ENCODE measurements around the gene FAM110D. TPM values are rescaled to one million over a fixed set of nuclear protein-coding genes. Genes with fewer than 3 reads are reported as not detected.
A peak's percentile ranks its signal among the peaks of the same experiment; 100 is the strongest.

The FAM110D gene
- total and polyA plus RNA-seq, 2 of the 8 experiments (the other 6 are each of a cell fraction or from before 2014, with no cell fraction given), result 0.21 to 0.48 TPM

DNA sequence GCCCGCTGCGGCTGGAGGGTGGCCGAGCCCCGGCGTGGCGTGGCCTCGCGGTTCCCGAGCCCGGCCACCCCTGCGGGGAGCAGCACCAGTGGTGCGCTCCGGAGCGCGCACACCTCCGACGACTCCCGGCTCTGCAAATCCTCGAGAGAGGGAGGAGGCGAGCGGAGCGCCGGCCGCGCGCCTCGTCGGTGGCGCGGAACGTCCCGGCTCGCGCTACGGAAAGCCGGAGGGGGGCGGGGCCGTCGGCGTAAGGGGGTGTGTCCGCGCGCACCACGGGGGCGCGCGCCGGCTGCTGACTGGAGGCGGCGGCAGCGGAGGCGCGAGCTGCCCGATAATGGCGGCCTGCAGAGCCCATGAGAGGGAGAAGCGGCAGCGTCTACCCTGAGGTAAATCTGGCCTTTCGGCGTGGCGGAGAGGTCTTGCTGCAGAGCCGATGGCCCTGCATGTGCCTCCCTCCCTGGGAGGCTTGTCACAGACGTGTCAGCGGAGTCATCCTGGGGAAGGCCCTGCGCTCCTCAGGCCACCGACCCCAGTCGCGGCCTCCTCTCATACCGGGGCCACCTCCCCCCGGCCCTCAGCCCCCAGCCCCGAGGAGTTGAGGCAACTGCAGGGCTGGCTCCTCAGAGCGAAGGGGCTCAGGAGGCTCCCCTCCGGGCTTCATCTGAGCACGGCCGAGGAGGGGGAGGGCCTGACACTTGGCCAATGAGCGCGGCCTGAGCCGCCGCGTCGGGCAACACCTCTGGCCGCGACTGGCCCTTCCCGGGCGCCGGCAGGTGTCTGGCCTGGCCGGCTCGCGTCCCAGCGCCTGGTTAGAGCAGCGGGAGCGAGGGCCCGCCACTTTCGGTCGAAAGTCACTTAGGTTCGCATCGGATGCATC lies 47.1 kb upstream of the FAM110D start, which contains the start of gene PDIK1L:
Gene PDIK1L, plus strand, starts transcription at position 295 of the 877 bp plus-strand sequence. CDS start 2,485 bp downstream, outside the sequence.
- peaks cover 0 to 4% (median 0%) of the 10 kb centered on the region in 4 experiments; a peak in 2 of 8 replicates for H3K36me3 ChIP-seq (ENCODE audit: control insufficient read depth in 2 of 4, insufficient read depth in 4 of 4, low read length in 3 of 4)
- peak within 1 kb of the TSS; percentile 87 for H2BK120ac ChIP-seq (replicated peaks; ENCODE audit: low read depth, low read length)
- no peaks in the 10 kb centered on the region for H3K79me1 ChIP-seq (ENCODE audit: low read depth, low read length)
- ChIA-PET CTCF (ENCODE audit: partially characterized antibody) (interaction anchor here (0.6 to 1.9 kb wide), 6 partner anchors 9 to 76 kb away, joined by 3 to 5 read pairs (median 3); partner anchors contain the start of gene ZNF593), POLR2A (ENCODE audit: partially characterized antibody) (interaction anchor here (0.7 to 2.4 kb wide), 14 partner anchors 12 to 300 kb away, joined by 3 to 9 read pairs (median 3); partner anchors contain the start of gene CEP85)
- peak within 1 kb of the TSS; percentile 44 for H3K4ac ChIP-seq (replicated peaks; ENCODE audit: insufficient read length, low read depth, low read length)
- peak within 1 kb of the TSS; percentile 85 for H4K91ac ChIP-seq (replicated peaks; ENCODE audit: insufficient read length, low read length)
- H4K5ac ChIP-seq (ENCODE audit: insufficient read length, low read depth, low read length), result peak within 1 kb of the TSS; percentile 97
- WGBS, 2 experiments (ENCODE audit: extremely low coverage in 1 of 2, insufficient coverage in 1 of 2, insufficient read length in 1 of 2, insufficient replicate concordance in 2 of 2, low coverage in 1 of 2, low lambda C conversion rate in 2 of 2, missing lambda C conversion rate in 1 of 2), result 1% methylated on average over 64 of the region's 96 CpGs; no CpG with 5 or more reads in 1 of the 2 experiments
- H3K27me3 ChIP-seq (replicated peaks in 1 of 4; ENCODE audit: control insufficient read depth in 3 of 4, extremely low read depth in 1 of 4, insufficient read depth in 3 of 4, low read length in 3 of 4), result peaks cover 0 to 11% (median 7%) of the 10 kb centered on the region in 4 experiments; a peak in 4 of 7 replicates
- H3K14ac ChIP-seq (ENCODE audit: insufficient read length), result no peak within 1 kb of the TSS
- H3K9me3 ChIP-seq (ENCODE audit: insufficient read depth in 2 of 2, low read depth in 1 of 2, low read length in 1 of 2), result no peaks in the 10 kb centered on the region
- H3K4me2 ChIP-seq (ENCODE audit: insufficient read depth in 1 of 2, low read depth in 2 of 2, low read length in 2 of 2), result peak within 1 kb of the TSS; percentile 77 to 95
- peak within 1 kb of the TSS; percentile 97 for H3K18ac ChIP-seq (ENCODE audit: extremely low read depth, low read length)
- peaks cover 0 to 1% of the 10 kb centered on the region in 2 experiments for H4K20me1 ChIP-seq (replicated peaks in 1 of 2; ENCODE audit: control insufficient read depth in 1 of 2, insufficient read depth in 2 of 2, low read length in 2 of 2)
- H2BK15ac ChIP-seq (ENCODE audit: low read length), result peak within 1 kb of the TSS; percentile 100
- H3K79me2 ChIP-seq (ENCODE audit: control insufficient read depth in 1 of 2, insufficient read depth in 2 of 2, low read length in 2 of 2), result no peaks in the 10 kb centered on the region
- no peak within 1 kb of the TSS for H2AK5ac ChIP-seq (ENCODE audit: low read depth, low read length)
- H3K23me2 ChIP-seq (ENCODE audit: low read depth, low read length), result peaks cover 9% of the 10 kb centered on the region
- peak within 1 kb of the TSS; percentile 84 for H3K27ac ChIP-seq (ENCODE audit: low read depth, low read length)
- H2BK20ac ChIP-seq (ENCODE audit: low read length), result no peak within 1 kb of the TSS
- H3K4me1 ChIP-seq (replicated peaks in 1 of 4; ENCODE audit: control insufficient read depth in 3 of 4, insufficient read depth in 4 of 4, low read length in 3 of 4), result peaks cover 0 to 5% (median 3%) of the 10 kb centered on the region in 4 experiments; a peak in 3 of 7 replicates
- DNase-seq (ENCODE audit: low read depth in 1 of 2, low spot score in 2 of 2) (peak; percentile 81 to 91), FAIRE-seq (no peak)
- peak within 1 kb of the TSS; percentile 97 for H3K56ac ChIP-seq (replicated peaks; ENCODE audit: insufficient read length, low read depth, low read length)
- H2BK12ac ChIP-seq (ENCODE audit: low read depth, low read length), result peak within 1 kb of the TSS; percentile 68
- H3K4me3 ChIP-seq (ENCODE audit: extremely low read depth in 1 of 4, insufficient read depth in 2 of 4, low read depth in 3 of 4, low read length in 4 of 4), result peak within 1 kb of the TSS; percentile 78 to 92 (median 89)
- peak within 1 kb of the TSS; percentile 12 for H3K23ac ChIP-seq (ENCODE audit: insufficient read length)
- H2BK5ac ChIP-seq (ENCODE audit: low read depth, low read length), result peak within 1 kb of the TSS; percentile 94
- peak within 1 kb of the TSS; percentile 90 for H4K8ac ChIP-seq (ENCODE audit: extremely low read depth, insufficient read depth, low read length)
- H3K9ac ChIP-seq (replicated peaks in 1 of 4; ENCODE audit: extremely low read depth in 1 of 4, low read depth in 3 of 4, low read length in 3 of 4), result peak within 1 kb of the TSS; percentile 89 to 95 (median 89)
- H2AFZ ChIP-seq (ENCODE audit: low read length), result peak within 1 kb of the TSS; percentile 99
- TF ChIP-seq SUZ12 (IDR thresholded peaks at IDR 0.05; ENCODE audit: low read length) (no peak), YY1 (IDR thresholded peaks at IDR 0.05; ENCODE audit: low read depth, low read length) (peak; percentile 96), TCF12 (IDR thresholded peaks at IDR 0.05; ENCODE audit: low read depth, low read length) (no peak), ZNF274 (IDR thresholded peaks at IDR 0.05; ENCODE audit: borderline replicate concordance, extremely low read depth, low read length) (no peak), CBX8 (IDR thresholded peaks at IDR 0.05; ENCODE audit: borderline replicate concordance, low read depth, low read length) (no peak), TAF7 (optimal IDR thresholded peaks at IDR 0.05; ENCODE audit: borderline replicate concordance, low read depth, low read length) (no peak)
- TF ChIP-seq, protein P1, sequence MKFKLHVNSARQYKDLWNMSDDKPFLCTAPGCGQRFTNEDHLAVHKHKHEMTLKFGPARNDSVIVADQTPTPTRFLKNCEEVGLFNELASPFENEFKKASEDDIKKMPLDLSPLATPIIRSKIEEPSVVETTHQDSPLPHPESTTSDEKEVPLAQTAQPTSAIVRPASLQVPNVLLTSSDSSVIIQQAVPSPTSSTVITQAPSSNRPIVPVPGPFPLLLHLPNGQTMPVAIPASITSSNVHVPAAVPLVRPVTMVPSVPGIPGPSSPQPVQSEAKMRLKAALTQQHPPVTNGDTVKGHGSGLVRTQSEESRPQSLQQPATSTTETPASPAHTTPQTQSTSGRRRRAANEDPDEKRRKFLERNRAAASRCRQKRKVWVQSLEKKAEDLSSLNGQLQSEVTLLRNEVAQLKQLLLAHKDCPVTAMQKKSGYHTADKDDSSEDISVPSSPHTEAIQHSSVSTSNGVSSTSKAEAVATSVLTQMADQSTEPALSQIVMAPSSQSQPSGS (IDR thresholded peaks at IDR 0.05; ENCODE audit: low read length), result no peak
- TF ChIP-seq, protein P2, sequence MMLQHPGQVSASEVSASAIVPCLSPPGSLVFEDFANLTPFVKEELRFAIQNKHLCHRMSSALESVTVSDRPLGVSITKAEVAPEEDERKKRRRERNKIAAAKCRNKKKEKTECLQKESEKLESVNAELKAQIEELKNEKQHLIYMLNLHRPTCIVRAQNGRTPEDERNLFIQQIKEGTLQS (IDR thresholded peaks at IDR 0.05; ENCODE audit: insufficient read depth, low read depth, low read length), result no peak
